Sigmoid colon (tissue), 4 donors: ENCODE results near the gene GAPVD1.

Experiments used
- POLR2A ChIP-seq, 2 donors: fragments of 450-650 bp; IDR thresholded peaks; one replicate each; pipeline ENCODE4 v1.6.1; 2016; ENCODE audit warnings: antibody characterized with exemption in 2 of 2, mild to moderate bottlenecking in 2 of 2, moderate library complexity in 2 of 2
- POLR2AphosphoS5 ChIP-seq, 4 donors: sonication (generic); formaldehyde crosslinking; IDR thresholded peaks; one replicate each; pipeline ENCODE4 v1.6.1; 2017; ENCODE audit warnings: antibody characterized with exemption in 4 of 4
- TF ChIP-seq, protein P1 (sequence below), 4 experiments: fragments of 450-650 bp in 3 of 4; fragments of 200-600 bp in 1 of 4; IDR thresholded peaks; one replicate each; pipeline ENCODE4 v1.5.1; 2016 to 2019; ENCODE audit warnings: antibody characterized with exemption in 4 of 4, mild to moderate bottlenecking in 3 of 4, moderate library complexity in 2 of 4

DNA sequence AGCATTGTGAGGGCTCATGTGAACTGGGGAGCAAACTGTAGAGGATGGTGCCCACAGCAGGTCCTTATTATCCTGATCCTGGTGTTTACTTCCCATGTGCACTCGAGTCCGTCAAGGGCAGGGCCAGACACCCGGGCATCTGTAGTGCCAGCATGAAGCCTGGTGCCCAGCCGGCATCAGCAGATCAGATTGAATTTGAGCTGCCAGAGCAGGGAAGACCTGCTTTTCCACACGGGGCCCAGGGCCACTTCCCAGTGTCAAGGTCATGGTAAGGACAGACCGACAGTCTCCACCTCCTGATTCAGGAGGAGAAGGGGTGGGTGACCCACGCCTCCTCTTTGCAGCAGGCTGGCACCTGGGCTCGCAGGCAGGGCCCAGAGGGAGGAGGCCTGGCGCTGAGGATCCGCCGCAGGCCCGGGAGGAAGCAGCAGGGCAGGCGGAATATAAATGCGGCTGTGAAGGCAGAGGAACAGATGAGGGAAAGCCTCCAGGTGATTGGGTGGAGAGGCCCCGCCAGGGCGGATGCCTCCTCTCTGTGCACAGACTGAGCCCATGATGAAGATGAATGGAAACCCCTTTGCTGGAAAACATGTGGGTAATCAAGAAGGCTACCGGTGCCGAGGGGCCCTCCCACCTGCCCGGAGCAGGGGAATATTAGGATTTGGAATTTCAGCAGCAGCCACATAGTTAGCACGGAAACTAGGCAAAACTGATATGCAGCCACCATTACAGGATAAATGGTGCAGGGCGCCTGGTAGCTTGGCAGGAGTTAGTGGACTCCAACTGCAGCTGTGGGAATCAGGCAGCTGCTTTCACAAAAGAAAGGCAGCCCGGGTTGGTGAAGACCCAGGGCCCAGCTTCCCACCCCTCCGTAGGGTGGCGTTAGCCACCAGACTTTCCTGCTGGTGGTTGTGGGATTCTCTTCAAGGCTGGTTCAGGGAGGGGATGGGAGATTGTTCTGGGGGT is 114.9 kb downstream of the GAPVD1 start:
- TF ChIP-seq POLR2A (IDR thresholded peaks at IDR 0.05) (no peak), POLR2AphosphoS5 (IDR thresholded peaks at IDR 0.05) (no peak)
- TF ChIP-seq, protein P1, sequence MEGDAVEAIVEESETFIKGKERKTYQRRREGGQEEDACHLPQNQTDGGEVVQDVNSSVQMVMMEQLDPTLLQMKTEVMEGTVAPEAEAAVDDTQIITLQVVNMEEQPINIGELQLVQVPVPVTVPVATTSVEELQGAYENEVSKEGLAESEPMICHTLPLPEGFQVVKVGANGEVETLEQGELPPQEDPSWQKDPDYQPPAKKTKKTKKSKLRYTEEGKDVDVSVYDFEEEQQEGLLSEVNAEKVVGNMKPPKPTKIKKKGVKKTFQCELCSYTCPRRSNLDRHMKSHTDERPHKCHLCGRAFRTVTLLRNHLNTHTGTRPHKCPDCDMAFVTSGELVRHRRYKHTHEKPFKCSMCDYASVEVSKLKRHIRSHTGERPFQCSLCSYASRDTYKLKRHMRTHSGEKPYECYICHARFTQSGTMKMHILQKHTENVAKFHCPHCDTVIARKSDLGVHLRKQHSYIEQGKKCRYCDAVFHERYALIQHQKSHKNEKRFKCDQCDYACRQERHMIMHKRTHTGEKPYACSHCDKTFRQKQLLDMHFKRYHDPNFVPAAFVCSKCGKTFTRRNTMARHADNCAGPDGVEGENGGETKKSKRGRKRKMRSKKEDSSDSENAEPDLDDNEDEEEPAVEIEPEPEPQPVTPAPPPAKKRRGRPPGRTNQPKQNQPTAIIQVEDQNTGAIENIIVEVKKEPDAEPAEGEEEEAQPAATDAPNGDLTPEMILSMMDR (IDR thresholded peaks at IDR 0.05), result no peak
